Measurements from ENCODE around the gene SSTR5.

The SSTR5 gene

DNA sequence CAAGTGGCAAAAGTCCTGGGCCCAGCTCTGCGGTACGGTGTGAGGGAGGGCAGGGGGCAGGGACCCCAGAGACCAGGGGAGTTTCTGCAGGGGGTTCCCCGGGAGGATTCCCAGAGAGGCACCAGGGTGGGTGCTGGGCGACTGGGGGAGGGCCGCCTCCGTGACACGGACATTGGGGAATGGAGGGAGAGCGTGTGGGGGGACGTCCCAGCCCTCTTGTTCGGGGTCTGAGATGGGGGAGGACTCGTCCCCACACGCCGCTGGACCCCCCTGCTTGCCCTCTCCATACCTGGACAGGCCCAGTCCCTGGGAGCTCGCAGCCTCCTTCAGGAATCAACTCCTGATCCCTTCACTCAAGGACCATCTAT, 49.8 kb downstream of the SSTR5 start:
- no peak for DNase-seq (ENCODE audit: low read depth in 2 of 2)

DNA sequence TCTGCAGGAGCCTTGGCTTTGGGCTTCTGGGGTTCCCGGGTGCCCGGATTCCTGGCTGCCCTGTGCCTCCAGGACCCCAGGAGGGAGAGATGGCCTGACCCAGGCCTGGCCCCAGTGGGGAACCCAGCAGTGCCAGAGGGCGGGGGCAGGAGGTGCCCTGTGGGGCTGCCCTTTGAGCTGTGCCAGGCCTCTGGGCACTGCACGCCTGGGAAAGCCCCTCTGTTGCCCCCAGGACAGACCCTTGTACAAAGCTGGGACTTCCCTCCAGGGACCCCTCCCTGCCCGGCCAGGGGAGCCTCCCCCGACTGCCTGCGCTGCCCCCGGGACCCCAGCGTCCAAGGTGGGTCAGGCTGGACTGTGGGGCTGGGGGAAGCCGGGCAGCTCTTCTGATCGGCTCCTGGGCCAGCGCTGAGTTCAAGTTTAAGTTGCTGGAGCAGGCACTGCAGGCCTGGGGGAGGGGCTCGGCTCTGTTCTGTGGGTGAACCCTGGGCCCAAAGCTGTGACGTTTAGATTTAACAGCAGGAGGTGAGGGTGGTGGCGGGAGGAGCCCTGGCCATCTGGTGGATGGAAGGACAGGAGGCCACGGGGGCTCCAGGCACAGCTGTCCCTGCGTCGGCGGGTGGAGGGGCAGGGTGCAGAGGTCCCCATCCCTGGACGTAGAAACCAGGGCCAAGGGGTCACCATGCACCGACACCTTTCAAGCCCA, 51.1 kb downstream of the SSTR5 start:
- no peak for DNase-seq (ENCODE audit: low read depth in 2 of 2)

DNA sequence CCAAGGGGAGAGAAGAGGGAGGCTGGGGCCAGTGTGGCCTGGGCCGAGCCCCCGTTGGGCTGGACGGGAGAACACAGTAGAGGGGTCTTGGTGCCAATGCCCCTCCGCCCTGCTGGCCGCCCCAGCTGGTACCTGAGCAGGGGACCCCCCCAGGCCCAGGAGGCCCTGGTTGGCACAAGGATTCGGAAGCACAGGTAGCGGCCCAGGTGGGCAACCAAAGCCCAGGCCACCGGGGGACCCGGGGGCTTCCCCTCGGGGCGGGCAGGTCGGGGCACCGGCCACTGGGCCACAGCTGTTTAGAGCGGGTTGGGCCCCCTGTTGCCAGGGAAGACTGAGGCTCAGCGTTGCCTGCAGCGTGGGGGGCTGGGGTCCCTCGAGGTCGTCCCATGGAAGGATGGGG, 51.7 kb downstream of the SSTR5 start:
- DNase-seq (ENCODE audit: low read depth in 2 of 2): no peak

DNA sequence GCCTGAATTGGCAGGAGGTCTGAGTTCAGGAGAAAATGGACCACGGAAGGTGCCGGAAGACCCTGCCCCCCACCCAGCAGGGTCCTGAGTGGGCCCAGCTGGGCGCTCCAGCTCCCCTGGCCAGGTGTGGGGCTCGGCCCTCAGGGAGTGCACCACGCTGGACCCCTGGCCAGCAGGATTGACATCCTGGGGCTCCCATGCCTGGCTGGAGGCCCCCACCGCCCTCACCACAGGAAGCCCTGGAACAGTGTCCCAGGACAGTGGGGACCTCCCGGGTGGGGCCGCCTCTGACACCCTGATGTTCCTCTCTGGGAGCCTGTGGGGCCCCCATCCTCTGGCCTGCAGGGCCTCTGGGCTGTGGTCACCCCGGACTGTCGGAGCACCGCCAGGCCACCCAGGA, 52.2 kb downstream of the SSTR5 start:
- DNase-seq (ENCODE audit: low read depth in 2 of 2): no peak

DNA sequence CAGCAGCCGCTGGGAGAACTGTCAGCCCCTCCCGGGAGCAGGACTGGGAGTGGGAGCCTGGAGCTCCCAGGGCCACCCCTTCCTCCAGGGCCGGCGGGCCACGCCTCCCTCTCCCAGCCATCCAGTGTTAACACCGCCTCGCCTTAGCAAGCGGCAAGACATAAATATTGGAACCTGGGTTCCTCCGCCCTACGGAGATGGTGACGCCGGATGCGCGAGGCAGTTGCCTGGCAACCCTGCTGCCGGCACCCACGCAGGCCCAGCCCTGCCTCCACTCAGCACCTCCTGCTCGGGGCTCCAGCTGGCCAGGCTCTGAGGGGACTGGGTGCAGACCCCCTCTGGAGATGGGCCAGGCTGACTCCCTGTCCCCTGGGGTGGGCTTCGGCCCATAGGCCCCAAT, 52.9 kb downstream of the SSTR5 start:
- no peak for DNase-seq (ENCODE audit: low read depth in 2 of 2)

DNA sequence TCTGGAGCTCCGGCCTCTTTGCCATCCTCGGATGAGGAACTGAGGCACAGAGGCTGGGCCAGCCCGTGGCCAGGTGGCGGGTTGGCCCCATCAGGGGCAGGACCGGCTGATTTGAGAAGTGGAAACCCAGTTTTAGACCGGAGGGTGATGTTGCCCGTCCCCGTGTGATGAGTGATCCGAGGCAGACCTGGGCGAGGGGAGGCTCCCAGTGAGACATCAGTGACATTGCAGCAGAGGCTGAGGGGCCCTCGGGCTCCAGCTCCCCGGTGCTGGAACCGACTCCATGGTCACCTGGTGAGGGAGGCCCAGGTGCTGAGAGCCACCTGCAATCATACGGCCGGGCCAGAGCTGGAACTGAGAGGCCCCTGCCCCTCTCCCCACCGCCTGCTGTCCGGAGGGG, 53.5 kb downstream of the SSTR5 start:
- DNase-seq (ENCODE audit: low read depth in 2 of 2): no peak

DNA sequence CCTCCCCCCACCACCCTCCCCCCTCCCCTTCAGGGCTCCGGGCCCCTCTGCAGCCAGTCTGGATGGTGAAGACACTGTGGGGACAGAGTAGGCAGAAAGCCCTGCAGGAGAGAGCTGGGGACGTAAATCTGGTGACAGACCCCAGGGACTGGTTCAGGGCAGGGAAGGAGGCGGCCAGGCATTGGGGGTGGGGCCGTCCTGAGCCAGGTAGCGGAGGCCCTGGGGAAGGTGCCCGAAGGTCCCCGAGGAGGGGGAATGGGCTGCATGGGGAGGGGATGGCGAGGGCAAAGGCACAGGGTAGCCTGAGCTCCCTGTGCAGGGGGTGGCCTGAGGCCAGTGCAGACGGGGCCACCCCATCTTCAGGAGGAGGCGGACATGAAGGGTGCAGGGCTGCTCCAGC, 54.0 kb downstream of the SSTR5 start:
- DNase-seq (ENCODE audit: low read depth in 2 of 2): no peak

DNA sequence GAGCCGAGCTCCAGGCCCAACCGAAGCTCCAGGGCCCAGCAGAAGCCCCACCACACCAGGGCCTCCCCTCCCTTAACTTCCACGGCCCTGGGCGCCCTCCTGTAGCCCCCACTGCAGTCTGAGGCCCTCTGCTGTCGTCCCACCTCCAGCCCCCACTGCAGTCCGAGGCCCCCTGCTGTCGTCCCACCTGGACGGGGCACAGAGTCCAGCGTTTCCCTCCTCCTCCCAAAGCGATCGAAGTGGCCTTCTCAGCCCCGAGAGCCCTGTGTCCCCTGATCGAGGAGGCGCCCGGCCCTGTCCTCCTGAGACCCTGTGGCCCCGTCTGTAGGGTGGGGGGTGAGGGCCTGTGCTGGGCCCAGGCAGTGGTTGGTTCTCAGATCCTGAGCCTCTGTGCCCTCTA, 54.6 kb downstream of the SSTR5 start:
- DNase-seq (ENCODE audit: low read depth in 2 of 2): no peak

DNA sequence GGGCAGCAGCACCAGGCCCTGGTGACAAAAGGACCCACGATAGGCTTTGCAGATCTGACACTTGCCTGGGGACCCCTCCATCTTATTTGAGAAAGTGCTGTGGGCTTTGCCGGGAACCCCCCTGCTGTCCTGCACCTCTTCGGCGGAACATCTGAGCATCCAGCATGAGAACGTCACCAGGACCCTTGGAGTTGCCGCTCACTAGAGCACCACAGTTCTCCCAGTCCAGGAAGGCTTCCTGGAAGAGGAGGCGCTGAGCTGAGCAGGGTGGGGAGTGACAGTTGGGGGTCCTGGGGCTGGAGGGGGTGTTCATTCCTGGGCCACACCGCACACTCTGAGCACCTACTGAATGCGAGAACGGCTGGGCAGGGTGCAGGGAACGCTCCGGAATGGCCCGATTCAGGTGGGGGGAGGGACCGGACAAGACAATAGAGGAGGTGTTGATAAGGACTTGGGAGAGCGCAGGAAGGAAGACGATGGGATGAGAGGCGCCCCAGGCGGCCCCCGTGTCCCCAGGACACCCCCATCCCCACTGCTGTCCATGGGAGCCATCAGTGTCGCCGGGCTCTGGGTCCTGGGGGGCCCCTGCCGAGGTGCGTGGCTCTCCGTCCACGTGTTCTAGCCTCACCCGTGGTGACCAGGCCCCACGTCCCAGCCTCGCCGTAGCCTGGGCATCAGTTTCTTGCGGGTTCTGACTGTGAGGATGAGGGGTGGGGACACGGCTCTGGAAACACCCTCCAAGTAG, 55.6 kb downstream of the SSTR5 start:
- DNase-seq (ENCODE audit: low read depth in 2 of 2): no peak

DNA sequence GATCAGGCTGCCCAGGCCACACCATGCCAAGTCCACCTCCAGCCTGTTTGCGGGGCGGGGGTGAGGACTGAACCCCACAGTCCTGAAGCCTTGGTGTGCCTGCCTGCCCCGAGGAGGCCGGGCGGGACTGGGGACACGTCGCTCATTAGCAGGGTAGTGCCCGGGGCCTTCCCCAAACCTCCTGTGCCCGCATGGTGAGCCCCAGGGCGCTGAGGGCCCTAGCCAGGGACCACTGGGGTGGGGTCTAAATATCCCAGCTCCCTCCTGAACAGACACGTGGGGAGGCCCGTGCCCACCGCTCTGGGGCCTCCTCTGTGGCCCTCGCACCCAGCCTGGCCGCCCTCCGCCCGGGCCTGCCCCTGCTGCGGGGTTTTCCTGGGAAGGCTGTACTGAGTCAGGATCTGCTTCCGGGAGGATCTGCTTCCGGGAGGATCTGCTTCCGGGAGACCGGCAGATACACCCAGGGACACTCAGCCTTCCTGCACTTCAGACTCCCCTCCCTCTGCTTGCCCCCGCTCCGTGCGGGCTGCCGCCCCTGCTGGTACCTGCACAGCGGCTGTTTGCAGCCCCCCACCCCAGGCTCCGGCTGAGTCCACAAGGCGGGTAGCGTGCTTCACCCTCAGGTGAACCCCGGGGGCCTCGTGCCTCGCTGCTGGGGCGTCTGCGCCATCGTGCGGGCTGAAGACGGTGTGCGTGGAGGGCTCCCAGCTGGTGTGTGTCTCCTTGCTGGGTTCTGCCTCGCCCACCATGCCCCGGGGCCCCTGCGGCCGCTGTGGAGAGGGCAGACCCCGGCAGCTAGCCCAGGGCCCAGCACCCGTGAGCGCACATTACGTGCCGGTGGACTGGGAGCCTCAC, 56.8 kb downstream of the SSTR5 start:
- DNase-seq (ENCODE audit: low read depth in 2 of 2): no peak

DNA sequence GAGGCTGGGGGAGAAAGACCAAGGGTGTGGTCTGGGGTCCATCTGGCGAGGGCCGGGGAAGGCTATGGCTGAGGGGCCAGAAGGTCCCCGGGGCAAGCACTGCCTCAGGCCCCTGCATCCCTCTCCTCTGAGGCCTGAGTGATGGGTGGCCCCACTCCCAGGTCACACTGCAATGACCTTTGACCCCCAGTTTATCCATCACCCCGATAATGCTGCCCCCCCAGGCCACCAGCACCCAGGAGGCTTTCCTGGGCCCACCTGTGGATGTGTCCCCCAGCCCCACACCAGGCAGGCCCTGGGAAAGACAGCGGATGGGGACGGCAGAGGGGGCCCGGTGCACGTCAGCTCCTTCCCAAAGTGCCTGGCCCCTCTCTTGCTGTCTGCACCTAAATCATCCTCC, 57.8 kb downstream of the SSTR5 start:
- DNase-seq (ENCODE audit: low read depth in 2 of 2): no peak

All from stimulated activated CD8-positive, alpha-beta memory T cell treated with anti-CD3 and anti-CD28 coated beads, Interleukin-7, amount 100 ng/mL, for 4 hours (primary cell).